SK-N-MC (cell line): ENCODE results near the gene PDE9A.

ENCODE experiments used
- EZH2 ChIP-seq: fragments of 200-600 bp; sonication (generic); IDR thresholded peaks from one replicate; pipeline ENCODE4 v1.6.1; 2017; ENCODE audit warnings: antibody characterized with exemption
- POLR2AphosphoS5 ChIP-seq: IDR thresholded peaks from 2 replicates; pipeline ENCODE4 v1.6.1; 2012; ENCODE audit warnings: mild to moderate bottlenecking, low read depth, low read length, borderline replicate concordance

DNA sequence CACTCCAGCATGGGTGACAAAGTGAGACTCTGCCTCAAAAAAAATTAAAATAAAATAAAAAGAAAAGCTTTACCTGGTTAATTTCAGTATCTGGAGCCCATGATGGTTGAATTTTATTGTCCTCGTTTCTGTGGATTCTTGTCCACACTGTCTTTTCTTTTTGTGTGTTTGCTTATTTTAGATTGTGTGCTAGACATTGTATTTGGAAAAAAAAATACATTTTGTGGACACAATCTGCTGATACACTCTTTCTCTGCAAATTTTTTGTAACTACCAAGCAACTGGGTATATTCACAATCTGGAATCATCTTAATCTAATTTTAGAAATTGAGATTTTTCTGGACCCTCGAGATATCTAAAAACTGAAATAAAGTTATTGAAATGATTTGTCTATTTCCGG is 41.6 kb upstream of the PDE9A start:
- TF ChIP-seq POLR2AphosphoS5 (no peak), EZH2 (no peak)
